OCI-LY7 (cell line): ENCODE data around the gene SAMMSON. TPM values are rescaled to one million over a fixed set of nuclear protein-coding genes. Genes with fewer than 3 reads are reported as not detected.

Experiments
- BruUV-seq: library from RNA; stranded (reverse); fragments of 400-500 nt; replicated peaks from 2 replicates; lab custom pipeline; 2021; lab: Mats Ljungman, UMichigan
- CTCF ChIA-PET: fragments of 300-600 bp; sonication (Branson Sonifier 250); formaldehyde crosslinking; loops from one replicate; lab custom pipeline; 2022; ENCODE audit warnings: antibody characterized with exemption; ENCODE audit not compliant: unreplicated experiment; lab: Charles Lee
- POLR2A ChIA-PET: fragments of 300-600 bp; sonication (Branson Sonifier 250); formaldehyde crosslinking; loops from one replicate; lab custom pipeline; 2022; ENCODE audit warnings: antibody characterized with exemption; lab: Charles Lee
- DNase-seq: peaks from one replicate; pipeline ENCODE4 v3.0.0-alpha.2; 2015; ENCODE audit warnings: low spot score
- H2AFZ ChIP-seq: fragments of 200-600 bp; sonication (generic), shearing (Covaris generic); 2 replicates; pipeline ENCODE4 v1.6.1; 2014; ENCODE audit warnings: mild to moderate bottlenecking, antibody characterized with exemption, low read length, moderate library complexity
- H3K27ac ChIP-seq: fragments of 200-600 bp; sonication (generic); 2 replicates; pipeline ENCODE4 v1.5.1; 2014; ENCODE audit warnings: mixed run types, low read depth, mild to moderate bottlenecking, moderate library complexity, low read length, inconsistent platforms; ENCODE audit not compliant: poor library complexity, severe bottlenecking
- H3K36me3 ChIP-seq: fragments of 200-600 bp; sonication (generic); 2 replicates; pipeline ENCODE4 v1.6.1; 2014; ENCODE audit warnings: mild to moderate bottlenecking, antibody characterized with exemption, low read length, moderate library complexity, mixed read lengths; ENCODE audit not compliant: insufficient read depth
- H3K4me1 ChIP-seq: fragments of 200-600 bp; sonication (generic); 2 replicates; pipeline ENCODE4 v1.5.1; 2014; ENCODE audit warnings: mild to moderate bottlenecking, low read length; ENCODE audit not compliant: insufficient read depth, poor library complexity, severe bottlenecking
- H3K4me2 ChIP-seq: fragments of 200-600 bp; sonication (generic); 2 replicates; pipeline ENCODE4 v1.6.1; 2014; ENCODE audit warnings: mild to moderate bottlenecking, low read length
- H3K4me3 ChIP-seq: fragments of 200-600 bp; sonication (generic); 2 replicates; pipeline ENCODE4 v1.5.1; 2014; ENCODE audit warnings: mild to moderate bottlenecking, low read depth, low read length; ENCODE audit not compliant: poor library complexity, severe bottlenecking
- H3K79me2 ChIP-seq: fragments of 200-600 bp; sonication (generic); 2 replicates; pipeline ENCODE4 v1.6.1; 2016; ENCODE audit warnings: low read depth, mild to moderate bottlenecking, low read length, moderate library complexity, mixed read lengths; ENCODE audit not compliant: insufficient read depth
- H3K9me2 ChIP-seq: fragments of 200-600 bp; sonication (generic); 2 replicates; pipeline ENCODE4 v1.6.1; 2016; ENCODE audit warnings: mild to moderate bottlenecking, low read length, mixed read lengths; ENCODE audit not compliant: insufficient read depth
- H3K9me3 ChIP-seq: fragments of 200-600 bp; sonication (generic); 2 replicates; pipeline ENCODE4 v1.6.1; 2014; ENCODE audit warnings: mild to moderate bottlenecking, mixed run types, low read length, mixed read lengths
- H4K20me1 ChIP-seq: fragments of 200-600 bp; sonication (generic); 2 replicates; pipeline ENCODE4 v1.6.1; 2014; ENCODE audit warnings: mild to moderate bottlenecking, antibody characterized with exemption, low read length, moderate library complexity, mixed read lengths; ENCODE audit not compliant: insufficient read depth
- CTCF ChIP-seq: fragments of 200-600 bp; sonication (generic); conservative IDR thresholded peaks from 2 replicates; pipeline ENCODE4 v1.5.1; 2014; ENCODE audit warnings: mild to moderate bottlenecking, antibody characterized with exemption, low read length, moderate library complexity, mixed read lengths
- EZH2phosphoT487 ChIP-seq: fragments of 200-600 bp; sonication (generic); IDR thresholded peaks from 2 replicates; pipeline ENCODE4 v1.6.1; 2018; ENCODE audit warnings: low read depth, borderline replicate concordance, mild to moderate bottlenecking, mixed run types, antibody characterized with exemption, low read length, moderate library complexity, mixed read lengths
- intact Hi-C: fragments of 100-400 bp; cut with micrococcal nuclease; formaldehyde crosslinking; loops from one replicate; pipeline ENCODE4 v1.10.0; 2022; ENCODE audit not compliant: unreplicated experiment
- total RNA-seq, 2 experiments: library from RNA; depleted of rRNA in 1 of 2; stranded (reverse); fragments of >200 nt in 1 of 2; shearing (Covaris generic) in 1 of 2; gene quantifications; 2 replicates each; pipeline ENCODE4 v1.2.3, GENCODE V29; 2014 to 2022

SAMMSON gene
- total RNA-seq, 2 experiments from 2014 or later = not detected

- H3K36me3 ChIP-seq = no peaks in the 10 kb centered on the region
- CTCF ChIA-PET = no interaction called here
- POLR2A ChIA-PET = no interaction called here
Observed at GRCh38 chr3:70006089-70006488, 6.6 kb downstream of the SAMMSON start.

GRCh38 chr3:70010346-70010745 is 10.8 kb downstream of the SAMMSON start:
- no peak for DNase-seq
- Histone ChIP-seq H3K27ac (no peak overlapping the region), H3K4me1 (no peaks in the 10 kb centered on the region), H4K20me1 (no peaks in the 10 kb centered on the region), H3K36me3 (no peaks in the 10 kb centered on the region), H3K4me3 (no peak overlapping the region), H3K79me2 (no peaks in the 10 kb centered on the region), H3K4me2 (no peak overlapping the region), H2AFZ (no peak overlapping the region), H3K9me3 (no peaks in the 10 kb centered on the region), H3K9me2 (no peaks in the 10 kb centered on the region)
- ChIA-PET POLR2A (no interaction called here), CTCF (no interaction called here)
- no TSS peak for BruUV-seq
- intact Hi-C loops = no loop called here
- no peak for TF ChIP-seq EZH2phosphoT487
- no peak for TF ChIP-seq CTCF

More at GRCh38 chr3:70006089-70006488, 6.6 kb downstream of the SAMMSON start:
- TF ChIP-seq EZH2phosphoT487 (no peak), CTCF (no peak)
- H3K9me2 ChIP-seq = no peaks in the 10 kb centered on the region
- H3K4me1 ChIP-seq = no peaks in the 10 kb centered on the region
- H3K4me2 ChIP-seq = no peak overlapping the region
- H3K4me3 ChIP-seq = no peak overlapping the region
- no TSS peak for BruUV-seq
- no peak overlapping the region for H3K27ac ChIP-seq
- no peaks in the 10 kb centered on the region for H3K79me2 ChIP-seq
- no peak overlapping the region for H2AFZ ChIP-seq
- H4K20me1 ChIP-seq = no peaks in the 10 kb centered on the region
- DNase-seq = no peak
- intact Hi-C loops = no loop called here
- H3K9me3 ChIP-seq = 0 out of 2 replicates have a peak, but pooled peaks cover 5% of the 10 kb centered on the region

GRCh38 chr3:70011582-70011981 is 12.0 kb downstream of the SAMMSON start:
- ChIA-PET CTCF (no interaction called here), POLR2A (interaction anchor here (0.5 kb wide), 1 partner anchor 510 kb away, joined by 3 read pairs; no protein-coding TSS in a partner anchor)
- Histone ChIP-seq H3K9me3 (no peaks in the 10 kb centered on the region), H3K4me2 (no peak overlapping the region), H3K9me2 (no peaks in the 10 kb centered on the region), H3K36me3 (no peaks in the 10 kb centered on the region), H2AFZ (no peak overlapping the region), H3K4me3 (no peak overlapping the region), H3K27ac (no peak overlapping the region), H3K4me1 (no peaks in the 10 kb centered on the region), H4K20me1 (no peaks in the 10 kb centered on the region), H3K79me2 (no peaks in the 10 kb centered on the region)
- DNase-seq = no peak
- no TSS peak for BruUV-seq
- intact Hi-C loops = no loop called here
- no peak for TF ChIP-seq EZH2phosphoT487
- no peak for TF ChIP-seq CTCF
